Measurements from ENCODE around the gene GSG1L.

Gene GSG1L

GRCh38 chr16:27840311-27841060, 223.0 kb downstream of the GSG1L start:
- no peak for DNase-seq

- no peak for DNase-seq
Observed at GRCh38 chr16:27839419-27839818, 224.1 kb downstream of the GSG1L start.

DNA sequence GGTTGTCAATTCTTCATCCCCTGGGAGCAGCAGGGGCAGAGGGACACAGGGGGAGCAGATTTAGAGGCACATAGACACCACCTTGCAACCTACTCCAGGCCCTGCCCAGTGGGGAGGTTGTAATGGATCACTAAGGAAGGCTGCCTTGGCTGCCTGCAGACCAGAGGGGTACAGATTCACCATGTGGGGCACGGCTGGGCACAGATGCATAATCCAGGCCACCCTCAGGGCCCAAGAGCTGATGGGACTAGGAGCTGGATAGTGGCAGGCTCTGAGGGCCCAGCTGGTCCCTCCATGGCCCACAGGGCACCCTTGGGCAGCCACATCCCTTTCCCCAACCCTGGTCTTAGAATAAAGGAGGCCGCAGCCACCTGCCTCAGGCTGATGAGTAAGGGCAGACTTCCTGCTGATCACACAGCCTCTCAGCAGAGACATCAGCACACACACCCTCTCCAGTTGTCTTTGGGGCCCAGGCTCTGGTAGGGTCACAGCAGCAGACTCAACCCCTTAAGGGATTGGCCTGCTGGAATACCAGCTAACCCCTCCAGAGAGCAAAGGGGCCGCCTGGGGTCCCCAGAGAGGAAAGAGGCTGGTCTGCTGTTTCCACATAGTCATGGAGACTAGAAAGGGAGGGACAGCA, 224.9 kb downstream of the GSG1L start:
- DNase-seq = no peak

DNA sequence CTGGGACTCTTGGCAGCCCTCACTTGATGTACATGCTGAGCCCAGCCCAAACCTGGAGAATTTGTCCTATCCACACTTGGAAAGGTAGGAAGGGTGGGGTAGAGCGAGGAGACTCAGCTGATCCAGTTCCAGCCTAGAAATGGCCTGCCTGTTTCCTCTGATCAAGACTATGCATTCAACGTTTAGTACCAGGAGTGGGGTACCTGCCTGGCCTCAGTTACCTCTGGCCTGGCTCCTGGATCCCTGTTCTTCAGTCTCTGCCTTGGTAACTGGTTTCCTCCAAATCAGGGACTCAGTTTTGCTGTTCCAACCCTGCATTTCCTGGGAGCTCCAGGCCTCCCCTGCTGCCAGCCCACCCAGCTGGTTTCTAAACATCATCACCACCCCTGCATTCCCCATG, 233.5 kb downstream of the GSG1L start:
- DNase-seq = no peak

- DNase-seq = no peak
Observed at GRCh38 chr16:27828671-27829070, 234.8 kb downstream of the GSG1L start.

GRCh38 chr16:27827765-27828164, 235.7 kb downstream of the GSG1L start:
- DNase-seq = no peak

DNA sequence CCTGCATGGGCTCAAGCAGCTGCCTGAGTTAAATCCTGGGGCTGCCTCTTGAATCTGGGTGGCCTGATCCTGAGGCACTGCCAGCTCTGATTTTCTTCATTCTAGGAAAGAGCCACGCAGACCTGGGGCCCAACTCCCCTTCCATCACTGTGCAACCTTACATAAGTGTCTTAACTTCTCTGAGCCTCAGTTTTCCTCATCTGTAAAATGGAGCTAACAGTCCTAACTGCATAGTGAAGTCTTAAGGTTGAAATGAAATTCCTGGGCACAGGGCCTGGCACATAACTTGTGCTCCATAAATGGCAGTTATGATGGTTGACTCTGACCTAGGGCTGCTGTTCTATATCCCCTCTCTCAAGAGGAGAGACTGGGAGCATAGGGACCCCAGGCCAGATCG, 236.6 kb downstream of the GSG1L start:
- DNase-seq = no peak

DNA sequence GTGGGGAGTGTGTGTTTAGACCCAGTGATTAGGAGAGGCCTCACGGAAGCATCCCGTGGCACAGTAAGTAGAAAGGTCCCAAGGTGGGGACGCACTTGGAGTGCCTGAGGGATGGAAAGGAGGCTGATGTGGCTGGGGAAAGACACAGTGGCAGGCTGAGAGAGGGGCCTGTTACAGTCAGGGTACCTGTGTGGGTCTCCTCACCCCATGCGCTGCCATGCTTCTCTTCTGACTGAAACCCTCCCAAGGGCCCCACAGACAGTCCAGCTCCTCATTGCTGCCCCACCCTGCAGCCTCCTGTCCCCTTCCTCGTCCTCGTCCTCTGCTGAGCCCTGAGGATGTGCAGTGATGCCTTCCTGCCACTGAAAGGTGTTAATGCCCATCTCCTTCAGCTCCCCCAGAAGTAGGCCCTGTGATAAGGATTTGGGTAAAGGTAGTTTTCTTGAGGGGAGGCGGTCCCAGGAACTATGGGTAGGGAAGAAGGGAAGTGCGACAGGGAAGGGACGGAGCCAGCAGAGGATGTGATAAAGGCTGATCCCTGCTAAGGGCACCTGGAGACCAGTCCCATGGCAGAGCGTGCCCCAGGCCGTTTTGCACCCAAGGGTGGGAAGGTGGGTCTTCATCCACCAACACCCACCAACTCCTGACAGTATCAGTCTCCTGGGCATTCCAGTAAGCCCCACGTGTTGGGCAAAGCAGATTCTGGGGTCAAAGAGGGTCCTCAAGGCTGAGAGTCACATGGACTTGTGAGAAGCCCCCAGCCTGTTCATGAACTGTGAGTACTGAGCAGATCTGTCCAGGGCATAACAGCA, 237.2 kb downstream of the GSG1L start:
- DNase-seq = no peak

DNA sequence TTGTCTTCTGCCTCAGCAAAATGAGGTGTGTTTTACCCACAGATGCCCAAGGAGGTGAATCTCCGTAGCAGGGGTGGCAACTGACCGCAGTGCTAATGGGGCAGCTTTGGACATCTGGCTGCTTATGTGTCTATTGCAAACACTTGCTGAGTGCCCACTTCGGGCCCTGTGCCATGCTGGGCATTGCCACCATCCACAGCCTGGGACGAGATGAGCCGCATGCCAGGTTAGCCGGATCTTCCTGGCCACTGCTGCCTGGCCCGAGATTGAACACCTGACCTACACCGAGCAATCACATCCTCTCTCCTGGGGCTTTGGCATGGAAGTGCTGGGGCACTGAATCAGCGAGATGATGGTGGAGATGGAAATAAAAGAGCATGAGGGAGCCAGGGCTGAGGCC, 238.7 kb downstream of the GSG1L start:
- no peak for DNase-seq

GRCh38 chr16:27824006-27824405, 239.5 kb downstream of the GSG1L start:
- DNase-seq = no peak

DNA sequence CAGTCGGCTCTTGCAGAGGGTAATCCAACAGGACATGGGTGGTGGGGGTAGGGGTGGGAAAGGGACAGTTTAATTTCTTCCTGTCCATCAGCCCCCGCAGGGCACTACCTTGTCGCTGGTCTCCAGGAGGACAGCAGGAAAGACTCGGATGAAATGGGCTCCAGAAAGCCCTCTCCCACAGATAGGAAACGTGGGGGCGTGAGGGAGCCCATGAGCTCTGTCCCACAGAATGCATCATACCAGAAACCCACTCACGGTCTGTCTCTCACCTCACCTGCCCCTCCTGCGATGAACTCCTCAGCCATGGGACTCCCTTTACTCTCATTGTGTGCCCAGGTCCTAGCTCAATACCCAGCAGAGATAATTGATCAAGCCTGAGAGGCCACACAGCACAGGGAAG, 240.1 kb downstream of the GSG1L start:
- no peak for DNase-seq

DNA sequence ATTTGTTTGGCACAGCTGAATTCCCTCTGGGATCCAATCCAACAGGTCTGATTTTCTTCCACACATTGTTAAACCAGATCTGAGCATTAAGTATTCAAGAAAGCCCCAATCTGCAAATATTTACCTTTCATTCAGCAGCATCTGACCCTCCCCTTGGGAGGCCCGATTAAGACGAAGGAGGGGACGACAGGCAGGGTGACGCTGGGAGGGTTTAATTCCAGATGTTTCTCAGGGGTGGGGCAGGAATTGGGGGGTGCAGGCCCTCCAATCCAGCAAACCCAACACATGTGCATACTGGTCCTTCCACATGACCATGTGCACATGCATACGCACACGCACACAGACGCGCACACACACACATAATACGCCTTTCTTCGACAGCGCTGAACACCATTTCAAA, 240.5 kb downstream of the GSG1L start:
- DNase-seq = peak; percentile 57

DNA sequence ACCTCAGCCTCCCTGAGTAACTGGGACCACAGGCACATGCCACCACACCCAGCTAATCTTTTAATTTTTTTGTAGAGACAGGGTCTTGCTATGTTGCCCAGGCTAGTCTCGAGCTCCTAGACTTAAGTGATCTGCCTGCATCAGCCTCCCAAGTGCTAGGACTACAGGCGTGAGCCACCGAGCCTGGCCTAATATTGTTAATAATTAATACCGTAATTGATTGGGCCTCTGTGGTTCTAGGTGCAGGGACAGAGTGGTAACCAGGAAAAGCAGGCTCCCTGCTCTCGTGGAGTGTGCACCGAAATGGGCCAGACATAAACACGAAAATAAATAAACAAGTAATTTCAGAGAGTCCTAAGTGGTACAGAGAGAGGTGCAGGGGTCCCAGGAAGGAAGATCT, 241.0 kb downstream of the GSG1L start:
- DNase-seq = no peak

GRCh38 chr16:27820646-27821345, 242.7 kb downstream of the GSG1L start:
- no peak for DNase-seq

- DNase-seq = no peak
Observed at GRCh38 chr16:27819881-27820610, 243.5 kb downstream of the GSG1L start.

GRCh38 chr16:27819356-27819755, 244.2 kb downstream of the GSG1L start:
- DNase-seq = no peak

DNA sequence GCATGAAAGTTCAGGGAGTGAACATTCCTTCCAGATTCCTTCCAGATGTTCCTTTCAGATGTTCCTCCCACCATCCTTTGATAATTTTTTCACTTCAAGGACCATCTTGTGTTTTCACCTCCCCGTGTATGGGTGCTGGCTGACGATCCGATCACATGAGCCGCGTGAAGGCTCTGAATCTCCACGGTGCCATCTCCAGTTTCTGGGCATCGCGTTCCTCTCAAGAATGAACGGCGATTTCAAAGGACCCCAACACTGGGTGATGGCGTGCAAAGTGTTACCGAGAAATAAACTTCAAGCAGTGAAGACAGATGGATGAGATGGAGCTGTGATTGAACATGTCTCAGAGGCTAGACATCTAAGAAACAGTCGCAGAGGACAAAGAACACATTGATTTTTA, 245.3 kb downstream of the GSG1L start:
- no peak for DNase-seq

DNA sequence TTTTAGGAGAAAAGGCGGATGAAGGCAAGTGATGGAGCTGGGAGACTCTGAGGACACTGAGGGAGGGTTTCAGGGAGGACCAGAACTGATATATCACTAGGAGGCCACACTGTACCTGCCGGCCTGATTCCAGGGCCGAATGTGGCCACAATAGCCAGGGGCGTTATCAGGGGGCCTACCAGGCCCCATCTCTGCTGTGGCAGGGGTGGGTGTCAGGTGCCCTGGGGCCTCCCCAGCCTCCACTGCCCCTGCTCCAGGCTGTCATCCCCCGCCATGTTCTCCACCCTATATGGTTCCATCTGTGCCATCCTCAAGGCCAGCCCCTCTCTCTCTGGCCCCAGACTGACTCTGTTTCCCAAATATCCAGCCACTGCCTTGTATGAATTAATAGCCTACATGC, 246.5 kb downstream of the GSG1L start:
- DNase-seq = no peak

DNA sequence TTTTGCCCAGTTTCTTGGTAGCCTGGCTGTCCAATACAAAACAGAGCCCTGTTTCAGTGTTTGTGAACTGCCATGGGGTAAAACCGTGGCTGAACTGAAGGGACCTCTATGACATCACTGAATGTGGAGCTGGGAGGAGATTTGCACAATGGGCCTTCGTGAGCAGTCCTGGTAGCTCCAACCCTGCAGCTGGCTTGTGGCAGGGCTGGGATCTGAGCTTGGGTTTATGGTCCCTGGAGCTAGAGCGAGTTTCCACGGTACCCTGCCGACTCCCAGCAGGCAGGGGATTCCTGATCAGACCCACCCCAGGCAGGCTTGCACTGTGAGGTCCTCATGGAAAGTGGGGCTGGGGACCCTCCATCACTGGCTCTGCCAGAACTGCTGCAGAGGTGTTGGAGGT, 247.0 kb downstream of the GSG1L start:
- DNase-seq = no peak

- no peak for DNase-seq
Observed at GRCh38 chr16:27813591-27813990, 249.9 kb downstream of the GSG1L start.

DNA sequence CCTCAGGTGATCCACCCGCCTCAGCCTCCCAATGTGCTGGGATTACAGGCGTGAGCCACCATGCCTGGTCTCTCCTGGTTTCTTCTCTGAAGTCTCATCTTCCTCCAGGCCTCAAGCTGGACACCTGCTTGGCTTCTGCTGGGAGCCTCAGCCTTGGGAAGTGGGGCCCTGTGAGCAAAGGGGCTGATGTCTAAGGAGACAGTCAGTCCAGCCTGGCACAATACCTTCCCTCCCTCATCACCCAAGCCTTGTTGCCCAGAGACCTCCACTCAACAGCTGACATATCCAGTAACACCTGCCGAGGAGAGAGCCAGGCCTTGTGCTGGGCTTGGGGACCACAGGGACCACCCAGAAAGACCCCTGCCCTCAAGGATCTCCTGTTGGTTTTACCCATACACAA, 251.6 kb downstream of the GSG1L start:
- no peak for DNase-seq

- no peak for DNase-seq
Observed at GRCh38 chr16:27806986-27807385, 256.5 kb downstream of the GSG1L start.

DNA sequence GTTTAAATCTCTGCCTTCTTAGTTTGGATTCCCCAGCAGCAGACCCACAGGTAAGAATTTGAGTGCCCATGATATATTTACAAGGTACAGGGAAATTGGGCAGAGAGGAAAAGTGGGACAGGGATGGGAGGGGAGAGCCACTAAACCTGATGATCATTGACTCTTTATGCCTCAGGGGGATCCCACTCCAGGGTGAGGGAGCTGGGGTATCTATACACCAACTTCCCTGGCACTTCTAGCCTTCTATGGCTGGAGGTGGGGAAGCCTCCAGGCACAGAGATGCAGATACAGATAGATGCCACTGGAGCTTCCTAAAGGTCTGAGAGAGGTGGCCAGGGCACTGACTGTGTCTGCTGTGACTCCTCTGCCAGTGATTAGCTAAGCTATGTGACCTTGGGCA, 257.1 kb downstream of the GSG1L start:
- no peak for DNase-seq

Measured in NCI-H146 (cell line).